Stimulated activated CD8-positive, alpha-beta memory T cell treated with anti-CD3 and anti-CD28 coated beads, Interleukin-12 subunit alpha, Interleukin-12 subunit beta, amount 100 ng/mL, for 24 hours (primary cell): ENCODE measurements around the gene SESN1.
"Not testable (repeated sequence)": the region's sequence is repeated elsewhere in the genome, so short reads cannot be mapped to it uniquely, and the experiment has no call there.

Experiments used
- DNase-seq: peaks from one replicate; pipeline ENCODE4 v3.0.0-alpha.2; 2020; ENCODE audit errors: extremely low read depth

The SESN1 gene

DNA sequence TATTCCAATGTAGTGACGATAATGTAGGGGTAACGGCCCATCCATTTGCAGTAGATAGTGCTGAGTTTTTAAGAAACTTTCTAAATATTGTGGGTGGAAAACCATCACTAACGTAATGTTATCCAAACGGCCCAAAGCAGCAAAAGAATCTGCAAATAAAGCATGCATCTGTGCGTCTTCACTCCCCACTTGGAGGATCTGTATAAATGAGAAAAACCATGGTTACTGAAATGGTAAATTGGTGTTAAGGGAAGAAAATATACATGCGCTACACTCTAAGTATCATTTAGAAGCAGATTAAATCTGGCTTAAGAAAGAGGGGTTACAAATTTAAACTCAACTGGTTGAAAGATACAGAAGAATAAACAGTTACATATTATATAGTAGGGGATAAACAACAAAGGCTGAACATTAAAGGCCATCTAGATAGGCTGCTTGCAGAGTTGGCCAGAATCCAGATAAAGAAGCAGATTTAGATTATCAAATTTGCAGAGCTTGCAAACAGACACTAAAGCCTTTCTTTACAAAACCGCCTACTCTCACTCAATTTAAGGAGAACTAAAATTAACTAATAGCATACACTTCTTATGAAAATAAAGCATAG is 93.3 kb downstream of the SESN1 start:
- DNase-seq, result no peak

GRCh38 chr6:109000289-109000688 is 94.4 kb downstream of the SESN1 start:
- no peak for DNase-seq

GRCh38 chr6:108999428-108999827 is 95.2 kb downstream of the SESN1 start:
- DNase-seq, result no peak

- DNase-seq, result no peak
Observed at GRCh38 chr6:108998485-108998884, 96.2 kb downstream of the SESN1 start.

DNA sequence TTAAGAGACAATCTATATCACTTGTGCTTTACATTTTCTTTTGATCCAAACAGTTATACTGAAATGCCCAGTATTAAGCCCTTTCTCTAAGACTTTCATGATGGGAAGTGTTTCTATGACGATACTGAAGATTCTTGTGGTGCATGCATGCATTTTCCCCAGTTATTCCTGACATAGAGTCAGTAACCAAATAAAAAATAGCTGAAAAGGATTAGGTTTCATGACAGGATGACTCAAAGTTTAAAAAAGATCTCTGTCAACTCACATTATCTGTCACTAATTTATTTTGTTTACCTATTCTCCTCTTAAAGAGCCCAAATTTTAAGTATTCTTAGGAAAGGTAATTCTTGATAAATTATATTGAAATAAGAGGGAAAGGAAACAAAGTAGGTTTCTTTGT is 98.4 kb downstream of the SESN1 start:
- no peak for DNase-seq

DNA sequence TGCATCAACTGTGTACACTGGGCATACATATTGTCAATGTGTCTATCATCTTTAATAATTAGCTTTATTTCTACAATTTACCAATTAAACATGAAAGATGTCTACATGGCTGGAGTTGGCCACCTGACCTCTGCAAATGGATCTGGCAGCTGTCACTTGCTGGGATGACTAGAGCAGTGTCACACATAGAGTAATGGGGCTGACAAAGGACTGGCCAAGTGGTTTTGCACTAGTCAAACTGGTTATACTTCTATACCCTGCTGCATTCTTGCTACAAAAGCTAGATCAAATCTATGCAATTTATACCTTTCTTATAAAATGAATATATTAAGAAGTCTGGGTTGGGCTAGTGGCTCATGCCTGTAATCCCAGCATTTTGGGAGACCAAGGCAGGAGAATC is 99.3 kb downstream of the SESN1 start:
- DNase-seq, result no peak

GRCh38 chr6:108993876-108994275 is 100.8 kb downstream of the SESN1 start:
- no peak for DNase-seq

DNA sequence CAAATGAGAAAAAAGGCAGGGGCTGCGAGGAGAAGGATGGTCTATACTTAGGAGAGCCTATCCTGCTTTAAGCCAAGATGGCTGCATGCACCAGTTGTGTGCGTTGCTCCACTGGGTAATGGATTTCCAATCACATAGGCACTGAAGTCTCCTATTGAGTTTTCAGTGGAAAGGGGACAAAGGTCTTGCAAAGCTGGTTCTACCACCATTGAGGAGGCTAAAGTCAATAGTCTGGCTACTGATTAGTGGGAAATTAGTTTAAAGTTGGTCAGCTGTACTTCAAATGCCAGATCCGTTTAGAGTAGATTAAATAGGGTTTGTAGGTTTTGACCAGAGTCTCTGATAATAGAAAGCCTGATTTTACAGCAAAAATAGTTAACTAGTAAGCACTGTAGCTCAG is 104.9 kb downstream of the SESN1 start:
- DNase-seq, result no peak

GRCh38 chr6:108988765-108989164 is 105.9 kb downstream of the SESN1 start:
- DNase-seq, result no peak

DNA sequence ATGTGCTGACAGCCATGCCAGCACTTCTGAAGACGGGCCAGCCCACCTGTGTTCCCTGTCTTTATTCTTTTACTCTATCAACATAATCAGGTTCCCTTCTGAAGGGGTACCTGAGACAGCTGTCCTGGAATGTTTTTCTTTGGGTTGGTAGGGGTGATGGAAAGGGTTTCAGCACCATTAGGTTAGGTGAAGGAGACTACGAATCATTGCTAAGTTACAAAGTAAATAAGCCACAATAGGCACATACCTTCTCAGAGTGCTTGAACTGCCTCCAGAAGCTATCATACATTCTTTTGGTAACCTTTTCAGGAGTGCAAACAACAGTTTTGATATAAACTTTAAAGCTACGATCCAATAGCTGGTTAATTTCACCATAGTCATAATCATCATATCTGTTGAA is 106.3 kb downstream of the SESN1 start:
- no peak for DNase-seq

GRCh38 chr6:108987156-108987555 is 107.5 kb downstream of the SESN1 start:
- no peak for DNase-seq

GRCh38 chr6:108985301-108985700 is 109.3 kb downstream of the SESN1 start:
- no peak for DNase-seq

DNA sequence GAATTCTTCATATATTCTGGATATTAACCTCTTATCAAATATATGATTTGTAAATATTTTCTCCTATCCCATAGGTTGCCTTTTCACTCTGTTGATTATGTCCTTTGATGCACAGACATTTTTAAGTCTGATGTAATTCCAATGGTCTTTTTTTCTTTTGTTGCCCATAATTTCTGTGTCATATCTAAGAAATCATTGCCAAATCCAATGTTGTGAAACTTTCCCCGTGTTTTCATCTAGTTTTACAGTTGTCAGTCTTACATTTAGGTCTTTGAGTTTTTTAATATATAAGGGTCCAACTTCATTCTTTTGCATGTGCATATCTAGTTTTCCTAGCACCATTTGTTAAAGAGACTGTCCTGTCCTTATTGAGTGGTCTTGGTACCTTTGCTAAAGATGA is 111.5 kb downstream of the SESN1 start:
- DNase-seq, result no peak

- no peak for DNase-seq
Observed at GRCh38 chr6:108982154-108983113, 112.2 kb downstream of the SESN1 start.

DNA sequence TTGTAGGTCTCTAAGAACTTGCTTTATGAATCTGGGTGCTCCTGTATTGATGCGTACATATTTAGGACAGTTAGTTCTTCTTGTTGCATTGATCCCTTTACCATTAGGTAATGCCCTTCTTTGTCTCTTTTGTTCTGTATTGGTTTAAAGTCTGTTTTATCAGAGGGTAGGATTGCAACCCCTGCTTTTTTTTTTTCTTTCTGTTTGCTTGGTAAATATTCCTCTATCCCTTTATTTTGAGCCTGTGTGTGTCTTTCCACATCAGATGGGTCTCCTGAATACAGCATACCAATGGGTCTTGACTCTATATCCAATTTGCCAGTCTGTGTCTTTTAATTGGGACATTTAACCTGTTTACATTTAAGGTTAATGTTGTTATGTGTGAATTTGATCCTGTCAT is 116.0 kb downstream of the SESN1 start:
- not testable (repeated sequence) for DNase-seq

DNA sequence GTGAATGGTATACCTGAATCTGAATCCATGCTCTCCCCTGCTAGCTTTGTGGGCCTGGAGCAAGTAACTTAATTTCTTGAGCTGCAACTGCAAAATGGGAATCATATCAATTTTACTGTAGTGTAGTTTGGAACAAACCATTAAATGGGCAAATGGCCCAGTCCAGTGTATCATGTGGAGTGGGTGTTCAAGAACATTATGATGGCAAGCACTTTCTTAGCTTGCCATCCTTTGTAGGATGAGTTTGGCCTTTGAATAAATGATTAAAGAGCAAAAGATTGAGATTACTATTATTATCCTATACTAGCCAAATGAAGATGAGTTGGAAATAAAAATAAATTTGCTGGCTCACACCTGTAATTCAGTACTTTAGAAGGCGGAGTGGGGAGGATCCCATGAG is 120.4 kb downstream of the SESN1 start:
- no peak for DNase-seq

- no peak for DNase-seq
Observed at GRCh38 chr6:108969776-108970175, 124.9 kb downstream of the SESN1 start.

DNA sequence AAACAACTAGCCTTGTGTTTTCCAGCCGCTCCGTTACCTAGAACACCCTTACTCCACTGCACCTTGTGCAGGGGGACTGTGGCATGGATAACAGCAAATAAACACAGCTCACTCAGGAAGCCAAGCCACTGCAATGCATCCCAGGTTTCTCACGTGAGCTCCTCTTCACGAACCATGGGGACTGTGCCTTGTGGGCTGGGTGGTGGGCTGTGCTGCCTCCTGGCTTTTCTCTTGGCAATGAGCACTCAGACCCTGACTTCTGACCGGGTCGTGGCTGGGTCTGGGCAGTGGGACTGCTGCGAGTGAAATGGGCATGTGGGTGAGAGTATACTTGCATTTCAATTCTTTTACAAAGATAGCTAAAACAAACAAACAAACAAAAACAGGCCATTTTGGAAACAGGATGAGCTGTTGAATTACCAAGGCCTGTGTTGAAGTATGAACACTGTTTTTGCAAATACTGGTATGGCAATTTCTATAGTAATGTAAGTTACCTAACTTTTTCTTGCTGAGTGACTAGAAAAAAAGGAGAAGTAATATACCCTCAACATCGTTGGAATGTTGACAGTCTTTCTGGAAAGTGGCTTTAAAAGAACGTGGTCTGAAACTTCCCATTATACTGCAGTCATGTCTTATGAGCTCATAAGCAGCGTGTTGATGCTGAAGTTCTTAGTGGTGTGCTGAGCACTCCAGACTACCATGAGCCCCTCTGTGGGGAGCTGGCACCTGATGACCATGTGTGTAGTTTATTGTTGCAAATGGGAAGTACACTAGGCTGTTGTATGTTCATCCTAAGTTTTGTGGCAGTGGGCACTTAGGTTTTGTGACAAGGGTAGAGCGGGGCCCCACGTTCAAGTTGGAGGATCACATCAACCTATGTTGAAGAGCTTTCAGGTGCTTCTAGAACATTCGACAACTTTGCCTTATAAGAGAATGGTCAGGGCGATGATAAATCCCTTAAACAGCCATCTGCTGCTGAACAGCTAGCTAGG is 126.0 kb downstream of the SESN1 start:
- DNase-seq, result no peak

- no peak for DNase-seq
Observed at GRCh38 chr6:108966855-108967755, 127.5 kb downstream of the SESN1 start.

GRCh38 chr6:108966251-108966650 is 128.4 kb downstream of the SESN1 start:
- no peak for DNase-seq

DNA sequence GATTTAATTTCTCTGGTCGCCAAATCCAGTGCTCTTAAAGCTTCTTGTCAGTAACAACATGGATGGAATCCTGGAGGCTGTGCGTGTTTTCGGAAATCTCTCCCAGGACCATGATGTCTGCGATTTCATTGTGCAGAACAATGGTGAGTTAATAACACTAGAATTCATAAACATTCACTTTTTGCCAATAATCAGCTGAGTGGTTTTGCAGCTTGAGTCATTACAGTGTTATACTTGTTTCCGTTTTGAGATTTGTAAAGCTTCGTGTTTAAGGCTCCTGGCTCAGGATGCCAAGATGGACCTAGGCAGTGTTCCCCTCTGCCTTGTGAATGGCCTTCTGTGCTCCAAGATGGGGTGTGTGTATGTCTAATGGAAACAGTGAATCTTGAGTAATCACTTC is 132.7 kb downstream of the SESN1 start:
- DNase-seq, result no peak
